Glutamatergic neuron (in vitro differentiated cells): ENCODE measurements around the gene CFAP68. TPM values are rescaled to one million over a fixed set of nuclear protein-coding genes. Genes with fewer than 3 reads are reported as not detected.

Source experiments
- DNase-seq: peaks from one replicate; pipeline ENCODE4 v3.0.0; 2022
- H3K27ac Mint-ChIP-seq: one replicate; pipeline ENCODE4 v1.8.0; 2020; ENCODE audit warnings: mild to moderate bottlenecking, mixed read lengths, inconsistent platforms; ENCODE audit not compliant: unreplicated experiment
- H3K27me3 Mint-ChIP-seq: one replicate; pipeline ENCODE4 v1.8.0; 2020; ENCODE audit warnings: mild to moderate bottlenecking, moderate library complexity, mixed read lengths, inconsistent platforms; ENCODE audit not compliant: unreplicated experiment
- H3K36me3 Mint-ChIP-seq: one replicate; pipeline ENCODE4 v1.8.0; 2020; ENCODE audit warnings: mild to moderate bottlenecking, mixed read lengths, inconsistent platforms; ENCODE audit not compliant: unreplicated experiment
- H3K4me1 Mint-ChIP-seq: one replicate; pipeline ENCODE4 v1.8.0; 2020; ENCODE audit warnings: mild to moderate bottlenecking, low read depth, mixed read lengths, inconsistent platforms; ENCODE audit not compliant: unreplicated experiment
- H3K4me3 Mint-ChIP-seq: one replicate; pipeline ENCODE4 v1.8.0; 2020; ENCODE audit warnings: mild to moderate bottlenecking, mixed read lengths, inconsistent platforms; ENCODE audit not compliant: unreplicated experiment
- H3K9me3 Mint-ChIP-seq: one replicate; pipeline ENCODE4 v1.8.0; 2020; ENCODE audit warnings: mild to moderate bottlenecking, moderate library complexity, mixed read lengths, inconsistent platforms; ENCODE audit not compliant: unreplicated experiment
- total RNA-seq: library from RNA; stranded (reverse); fragmentation: NEBNext Ultra II Directional; extraction: Animal tissue kit (Norgen Biotek cat#: 25700); gene quantifications from one replicate; pipeline ENCODE4 v1.2.1, GENCODE V29; 2021; ENCODE audit not compliant: unreplicated experiment
- TF ChIP-seq, protein P1 (sequence below): fragments of 200-600 bp; sonication (generic); IDR thresholded peaks from one replicate; pipeline ENCODE4 v1.5.0; 2021; ENCODE audit not compliant: partially characterized antibody, unreplicated experiment

CFAP68 gene
- total RNA-seq, 1 donor from 2014 or later: 21.7 TPM

DNA sequence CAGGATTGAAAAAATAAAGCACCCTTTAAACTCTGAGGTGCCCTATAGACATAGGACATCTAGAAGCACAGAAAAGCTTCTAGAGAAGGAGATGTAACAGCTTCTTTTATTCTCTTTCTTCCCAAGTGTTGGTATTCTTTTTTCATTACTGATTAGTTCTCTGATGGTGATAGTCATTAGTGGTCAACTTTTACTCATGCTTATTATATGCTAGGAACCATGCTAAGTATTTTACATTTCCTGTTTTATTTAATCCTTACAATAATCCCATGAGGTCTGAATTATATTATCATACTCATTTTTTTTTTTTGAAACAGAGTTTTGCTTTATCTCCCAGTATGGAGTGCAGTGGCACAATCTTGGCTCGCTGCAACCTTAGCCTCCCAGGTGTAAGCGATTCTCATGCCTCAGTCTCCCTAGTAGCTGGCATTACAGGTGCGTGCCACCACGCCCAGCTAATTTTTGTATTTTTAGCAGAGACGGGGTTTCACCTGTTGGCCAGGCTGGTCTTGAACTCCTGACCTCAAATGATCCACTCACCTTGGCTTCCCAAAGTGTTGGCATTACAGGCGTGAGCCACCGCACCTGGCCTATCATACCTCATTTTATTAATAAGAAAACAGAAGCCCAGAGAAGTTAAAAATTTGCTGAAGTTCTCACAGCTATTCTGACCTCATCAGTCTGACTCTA is 42.3 kb downstream of the CFAP68 start:
- Mint-ChIP-seq H3K36me3 (no peaks in the 10 kb centered on the region), H3K9me3 (peaks cover 2% of the 10 kb centered on the region), H3K4me1 (peaks cover 9% of the 10 kb centered on the region), H3K4me3 (no peak overlapping the region), H3K27ac (no peak overlapping the region), H3K27me3 (no peaks in the 10 kb centered on the region)
- TF ChIP-seq, protein P1, sequence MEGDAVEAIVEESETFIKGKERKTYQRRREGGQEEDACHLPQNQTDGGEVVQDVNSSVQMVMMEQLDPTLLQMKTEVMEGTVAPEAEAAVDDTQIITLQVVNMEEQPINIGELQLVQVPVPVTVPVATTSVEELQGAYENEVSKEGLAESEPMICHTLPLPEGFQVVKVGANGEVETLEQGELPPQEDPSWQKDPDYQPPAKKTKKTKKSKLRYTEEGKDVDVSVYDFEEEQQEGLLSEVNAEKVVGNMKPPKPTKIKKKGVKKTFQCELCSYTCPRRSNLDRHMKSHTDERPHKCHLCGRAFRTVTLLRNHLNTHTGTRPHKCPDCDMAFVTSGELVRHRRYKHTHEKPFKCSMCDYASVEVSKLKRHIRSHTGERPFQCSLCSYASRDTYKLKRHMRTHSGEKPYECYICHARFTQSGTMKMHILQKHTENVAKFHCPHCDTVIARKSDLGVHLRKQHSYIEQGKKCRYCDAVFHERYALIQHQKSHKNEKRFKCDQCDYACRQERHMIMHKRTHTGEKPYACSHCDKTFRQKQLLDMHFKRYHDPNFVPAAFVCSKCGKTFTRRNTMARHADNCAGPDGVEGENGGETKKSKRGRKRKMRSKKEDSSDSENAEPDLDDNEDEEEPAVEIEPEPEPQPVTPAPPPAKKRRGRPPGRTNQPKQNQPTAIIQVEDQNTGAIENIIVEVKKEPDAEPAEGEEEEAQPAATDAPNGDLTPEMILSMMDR: no peak
- no peak for DNase-seq

DNA sequence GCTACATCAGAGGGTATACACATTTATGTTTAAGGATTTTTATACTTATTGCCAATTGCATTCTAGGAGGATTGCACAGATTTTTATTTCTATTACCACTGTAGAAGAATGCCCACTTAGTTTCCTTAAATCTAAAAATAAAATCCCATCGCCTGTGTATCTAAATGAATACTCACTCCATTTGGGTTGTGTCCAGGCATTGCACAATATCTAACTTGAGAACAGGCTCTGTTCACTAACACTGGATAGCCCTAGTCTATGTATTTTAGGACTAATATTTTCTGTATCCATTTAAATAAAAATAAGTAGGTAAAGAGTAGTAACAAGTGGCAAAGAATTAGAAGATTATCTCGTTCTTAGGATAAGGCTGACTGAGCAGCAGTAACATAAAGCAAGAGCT is 43.5 kb downstream of the CFAP68 start:
- TF ChIP-seq, protein P1: no peak
- H3K27me3 Mint-ChIP-seq: peaks cover 2% of the 10 kb centered on the region
- DNase-seq: no peak
- H3K36me3 Mint-ChIP-seq: no peaks in the 10 kb centered on the region
- no peak overlapping the region for H3K4me3 Mint-ChIP-seq
- peaks cover 10% of the 10 kb centered on the region for H3K4me1 Mint-ChIP-seq
- no peak overlapping the region for H3K27ac Mint-ChIP-seq
- peaks cover 2% of the 10 kb centered on the region for H3K9me3 Mint-ChIP-seq

DNA sequence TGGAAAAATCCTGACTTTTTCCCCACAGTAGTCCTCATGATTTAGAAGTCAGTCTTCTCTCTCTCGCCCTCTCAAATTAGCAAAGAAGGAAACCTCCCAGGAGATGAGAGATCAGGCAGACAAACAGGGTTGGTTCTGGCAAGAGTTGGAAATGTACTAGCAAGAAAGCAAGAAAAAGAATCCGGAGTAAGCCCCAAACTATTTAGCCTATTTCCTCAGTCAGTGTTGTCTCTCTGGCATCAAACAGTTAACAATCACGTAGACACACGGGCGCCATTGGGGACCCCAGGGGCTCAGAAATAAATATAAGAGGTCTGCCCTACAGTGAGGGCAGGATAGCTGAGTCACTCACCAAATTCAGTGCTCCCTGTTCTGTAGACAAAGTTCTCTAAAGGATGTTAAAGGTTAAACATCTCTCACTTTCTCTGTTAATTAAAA is 44.0 kb downstream of the CFAP68 start:
- Mint-ChIP-seq H3K4me1 (peaks cover 10% of the 10 kb centered on the region), H3K27ac (no peak overlapping the region), H3K36me3 (no peaks in the 10 kb centered on the region), H3K27me3 (peaks cover 2% of the 10 kb centered on the region), H3K4me3 (no peak overlapping the region), H3K9me3 (peaks cover 2% of the 10 kb centered on the region)
- TF ChIP-seq, protein P1: no peak
- DNase-seq: no peak

DNA sequence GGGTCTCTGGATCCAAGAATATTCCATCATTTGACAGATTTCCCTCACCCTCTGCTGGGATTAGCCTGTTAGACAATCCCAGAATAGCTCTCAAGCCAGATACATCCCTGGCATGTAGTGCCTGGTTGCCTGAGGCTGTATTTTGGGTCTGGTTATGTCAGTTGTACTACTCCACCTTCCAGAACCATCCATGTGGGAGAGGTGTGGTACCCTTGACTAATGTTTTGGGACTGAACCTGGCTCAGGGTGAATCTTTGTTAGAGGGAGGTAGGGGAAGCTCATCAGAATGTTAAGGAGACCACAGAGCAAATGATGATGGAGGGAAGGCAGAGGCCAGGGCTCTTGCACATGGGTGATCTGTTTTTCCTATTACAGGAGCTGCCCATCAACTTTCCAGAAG is 44.6 kb downstream of the CFAP68 start:
- H3K36me3 Mint-ChIP-seq: no peaks in the 10 kb centered on the region
- no peak overlapping the region for H3K27ac Mint-ChIP-seq
- H3K4me1 Mint-ChIP-seq: peaks cover 10% of the 10 kb centered on the region

DNA sequence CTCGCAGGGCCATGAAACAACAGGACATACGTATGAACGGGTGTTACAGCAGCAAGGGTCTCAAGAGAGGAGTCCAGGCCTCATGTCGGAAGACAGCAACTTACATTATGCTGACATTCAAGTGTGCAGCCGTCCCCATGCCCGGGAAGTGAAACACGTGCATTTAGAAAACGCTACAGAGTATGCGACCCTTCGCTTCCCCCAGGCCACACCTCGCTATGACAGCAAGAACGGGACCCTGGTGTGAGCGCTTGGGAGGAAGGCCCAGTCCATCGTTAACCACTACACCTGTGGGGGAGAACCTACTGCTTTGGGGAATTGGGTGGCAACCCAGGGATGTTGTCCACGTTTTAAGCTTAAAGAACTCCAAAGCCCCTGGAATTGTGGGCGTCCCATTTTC is 46.6 kb downstream of the CFAP68 start:
- Mint-ChIP-seq H3K4me3 (no peak overlapping the region), H3K9me3 (peaks cover 2% of the 10 kb centered on the region), H3K27me3 (peaks cover 2% of the 10 kb centered on the region), H3K27ac (no peak overlapping the region), H3K36me3 (no peaks in the 10 kb centered on the region), H3K4me1 (peaks cover 10% of the 10 kb centered on the region)
- TF ChIP-seq, protein P1: no peak
- DNase-seq: no peak

More for the DNA sequence above, 44.6 kb downstream of the CFAP68 start:
- Mint-ChIP-seq H3K27me3 (peaks cover 2% of the 10 kb centered on the region), H3K9me3 (peaks cover 2% of the 10 kb centered on the region), H3K4me3 (no peak overlapping the region)
- no peak for DNase-seq
- TF ChIP-seq, protein P1: no peak
